H1 (cell line): ENCODE measurements around the gene MGAT4B. TPM values are rescaled to one million over a fixed set of nuclear protein-coding genes. Genes with fewer than 3 reads are reported as not detected.

Experiments used
- CTCF ChIA-PET: fragments of 300-600 bp; sonication (Branson Sonifier 250); formaldehyde crosslinking; loops from one replicate; lab custom pipeline; 2021; ENCODE audit not compliant: partially characterized antibody; lab: Charles Lee
- POLR2A ChIA-PET: fragments of 300-600 bp; sonication (Branson Sonifier 250); formaldehyde crosslinking; loops from one replicate; lab custom pipeline; 2021; ENCODE audit warnings: inconsistent platforms; ENCODE audit not compliant: partially characterized antibody; lab: Charles Lee
- DNase-seq, 2 experiments: peaks; one replicate each; pipeline versions ENCODE4 v3.0.0 to v3.0.0-alpha.2; 2010 to 2022; ENCODE audit warnings: low spot score in 2 of 2, low read depth in 1 of 2, mixed read lengths in 1 of 2
- FAIRE-seq: peaks from 2 replicates; lab custom pipeline; 2011; peaks lifted over from hg19 to GRCh38; lab: Jason Lieb, UNC
- H2AFZ ChIP-seq: 2 replicates; pipeline ENCODE4 v1.8.1; 2012; ENCODE audit warnings: low read length, inconsistent platforms
- H2AK5ac ChIP-seq: 2 replicates; pipeline ENCODE4 v1.6.1; 2013; ENCODE audit warnings: low read depth, low read length
- H2BK120ac ChIP-seq: replicated peaks from 2 replicates; pipeline ENCODE3; 2013; ENCODE audit warnings: low read depth, low read length, inconsistent platforms
- H2BK12ac ChIP-seq: 2 replicates; pipeline ENCODE4 v1.6.1; 2013; ENCODE audit warnings: low read depth, low read length
- H2BK15ac ChIP-seq: 2 replicates; pipeline ENCODE4 v1.6.1; 2013; ENCODE audit warnings: low read length
- H2BK20ac ChIP-seq: 2 replicates; pipeline ENCODE4 v1.6.1; 2013; ENCODE audit warnings: low read length
- H2BK5ac ChIP-seq: 2 replicates; pipeline ENCODE4 v1.6.1; 2013; ENCODE audit warnings: low read depth, low read length
- H3K14ac ChIP-seq: 2 replicates; pipeline ENCODE4 v1.6.1; 2013; ENCODE audit warnings: inconsistent platforms; ENCODE audit not compliant: insufficient read length
- H3K18ac ChIP-seq: 2 replicates; pipeline ENCODE4 v1.6.1; 2013; ENCODE audit warnings: low read length; ENCODE audit errors: extremely low read depth
- H3K23ac ChIP-seq: 2 replicates; pipeline ENCODE4 v1.6.1; 2013; ENCODE audit warnings: inconsistent platforms; ENCODE audit not compliant: insufficient read length
- H3K23me2 ChIP-seq: 2 replicates; pipeline ENCODE4 v1.6.1; 2013; ENCODE audit warnings: low read depth, low read length
- H3K27ac ChIP-seq: 2 replicates; pipeline ENCODE4 v1.6.1; 2011; ENCODE audit warnings: low read depth, low read length, inconsistent platforms
- H3K27me3 ChIP-seq, 4 experiments: replicated peaks in 1 of 4; 1 replicate in 1 of 4; 2 replicates in 3 of 4; pipeline versions ENCODE4 v1.6.1 to v1.8.1; 2011 to 2013; ENCODE audit warnings: low read length in 3 of 4, mild to moderate bottlenecking in 3 of 4, inconsistent platforms in 2 of 4, mixed read lengths in 2 of 4, moderate library complexity in 1 of 4; ENCODE audit not compliant: control insufficient read depth in 3 of 4, insufficient read depth in 3 of 4; ENCODE audit errors: extremely low read depth in 1 of 4
- H3K36me3 ChIP-seq, 4 experiments: 2 replicates each; pipeline versions ENCODE4 v1.6.1 to v1.8.1; 2011 to 2013; ENCODE audit warnings: mild to moderate bottlenecking in 4 of 4, low read length in 3 of 4, moderate library complexity in 2 of 4, control low read depth in 1 of 4, inconsistent platforms in 1 of 4; ENCODE audit not compliant: insufficient read depth in 4 of 4, control insufficient read depth in 2 of 4
- H3K4ac ChIP-seq: replicated peaks from 2 replicates; pipeline ENCODE3; 2013; ENCODE audit warnings: low read length, low read depth, mixed read lengths, inconsistent platforms; ENCODE audit not compliant: insufficient read length
- H3K4me1 ChIP-seq, 4 experiments: replicated peaks in 1 of 4; 1 replicate in 1 of 4; 2 replicates in 3 of 4; pipeline versions ENCODE4 v1.6.1 to v1.8.1; 2011 to 2013; ENCODE audit warnings: low read length in 3 of 4, inconsistent platforms in 2 of 4, mixed read lengths in 1 of 4; ENCODE audit not compliant: insufficient read depth in 4 of 4, control insufficient read depth in 3 of 4
- H3K4me2 ChIP-seq, 2 experiments: 2 replicates each; pipeline versions ENCODE4 v1.6.1 to v1.8.1; 2011 to 2013; ENCODE audit warnings: low read depth in 2 of 2, low read length in 2 of 2, control low read depth in 1 of 2, inconsistent platforms in 1 of 2, mild to moderate bottlenecking in 1 of 2; ENCODE audit not compliant: insufficient read depth in 1 of 2
- H3K4me3 ChIP-seq, 4 experiments: fragments of 200-600, 300-600 bp in 1 of 4; sonication (generic), shearing (Covaris generic), sonication (Bioruptor Twin) in 1 of 4; 2 replicates each; pipeline versions ENCODE4 v1.5.1 to v1.8.1; 2011 to 2016; ENCODE audit warnings: low read length in 4 of 4, low read depth in 3 of 4, control low read depth in 2 of 4, inconsistent platforms in 2 of 4, mild to moderate bottlenecking in 2 of 4, mixed read lengths in 1 of 4, moderate library complexity in 1 of 4; ENCODE audit not compliant: insufficient read depth in 2 of 4; ENCODE audit errors: extremely low read depth in 1 of 4
- H3K56ac ChIP-seq: replicated peaks from 2 replicates; pipeline ENCODE3; 2013; ENCODE audit warnings: low read depth, mild to moderate bottlenecking, mixed read lengths, low read length, inconsistent platforms; ENCODE audit not compliant: insufficient read length
- H3K79me1 ChIP-seq: 2 replicates; pipeline ENCODE4 v1.6.1; 2013; ENCODE audit warnings: low read depth, low read length, control low read depth
- H3K79me2 ChIP-seq, 2 experiments: 2 replicates each; pipeline versions ENCODE4 v1.6.1 to v1.8.1; 2012 to 2013; ENCODE audit warnings: low read length in 2 of 2, mild to moderate bottlenecking in 2 of 2, inconsistent platforms in 1 of 2; ENCODE audit not compliant: insufficient read depth in 2 of 2, control insufficient read depth in 1 of 2
- H3K9ac ChIP-seq, 4 experiments: replicated peaks in 1 of 4; 1 replicate in 1 of 4; 2 replicates in 3 of 4; pipeline versions ENCODE4 v1.6.1 to v1.8.1; 2011 to 2013; ENCODE audit warnings: low read depth in 3 of 4, low read length in 3 of 4, control low read depth in 2 of 4, mild to moderate bottlenecking in 2 of 4, moderate library complexity in 2 of 4, inconsistent platforms in 1 of 4; ENCODE audit errors: extremely low read depth in 1 of 4
- H3K9me3 ChIP-seq, 2 experiments: 2 replicates each; pipeline versions ENCODE4 v1.6.1 to v1.8.1; 2012 to 2013; ENCODE audit warnings: mild to moderate bottlenecking in 2 of 2, moderate library complexity in 2 of 2, control low read depth in 1 of 2, inconsistent platforms in 1 of 2, low read depth in 1 of 2, low read length in 1 of 2, mixed read lengths in 1 of 2; ENCODE audit not compliant: insufficient read depth in 2 of 2
- H4K20me1 ChIP-seq, 2 experiments: replicated peaks in 1 of 2; 2 replicates each; pipeline versions ENCODE3 to v1.8.1; 2011 to 2013; ENCODE audit warnings: inconsistent platforms in 2 of 2, low read length in 2 of 2, mild to moderate bottlenecking in 1 of 2; ENCODE audit not compliant: insufficient read depth in 2 of 2, control insufficient read depth in 1 of 2
- H4K5ac ChIP-seq: 2 replicates; pipeline ENCODE4 v1.6.1; 2013; ENCODE audit warnings: low read length, low read depth, mixed read lengths, inconsistent platforms; ENCODE audit not compliant: insufficient read length
- H4K8ac ChIP-seq: 2 replicates; pipeline ENCODE4 v1.8.0; 2013; ENCODE audit warnings: mild to moderate bottlenecking, moderate library complexity, low read length, inconsistent platforms; ENCODE audit not compliant: insufficient read depth; ENCODE audit errors: extremely low read depth
- H4K91ac ChIP-seq: replicated peaks from 2 replicates; pipeline ENCODE3; 2013; ENCODE audit warnings: low read length, mixed read lengths, inconsistent platforms; ENCODE audit not compliant: insufficient read length
- ATF2 ChIP-seq: IDR thresholded peaks from 2 replicates; pipeline ENCODE4 v1.6.1; 2012; ENCODE audit warnings: low read length, inconsistent platforms
- ATF3 ChIP-seq: IDR thresholded peaks from 2 replicates; pipeline ENCODE4 v1.6.1; 2011; ENCODE audit warnings: low read depth, mild to moderate bottlenecking, low read length; ENCODE audit not compliant: insufficient read depth
- CEBPB ChIP-seq: IDR thresholded peaks from 2 replicates; pipeline ENCODE4 v1.6.1; 2012; ENCODE audit warnings: low read depth, low read length
- CREB1 ChIP-seq: IDR thresholded peaks from 2 replicates; pipeline ENCODE4 v1.6.1; 2012; ENCODE audit warnings: inconsistent platforms
- JUN ChIP-seq: IDR thresholded peaks from 2 replicates; pipeline ENCODE4 v1.6.1; 2011; ENCODE audit warnings: low read depth, mild to moderate bottlenecking, improper control_type of control experiment, low read length
- NANOG ChIP-seq: IDR thresholded peaks from 2 replicates; pipeline ENCODE4 v1.6.1; 2011; ENCODE audit warnings: low read length, low read depth, mild to moderate bottlenecking, inconsistent platforms; ENCODE audit not compliant: insufficient read depth, poor library complexity, severe bottlenecking
- PHF8 ChIP-seq: fragments of 200-600 bp; sonication (generic); conservative IDR thresholded peaks from 2 replicates; pipeline ENCODE4 v1.7.1; 2012; ENCODE audit warnings: low read depth, mild to moderate bottlenecking, inconsistent platforms, low read length, moderate library complexity
- POLR2A ChIP-seq, 2 experiments: IDR thresholded peaks; 1 replicate in 1 of 2; 2 replicates in 1 of 2; pipeline ENCODE4 v1.6.1; 2011; ENCODE audit warnings: low read depth in 2 of 2, low read length in 2 of 2, mild to moderate bottlenecking in 2 of 2; ENCODE audit errors: control extremely low read depth in 1 of 2
- RBBP5 ChIP-seq: IDR thresholded peaks from 2 replicates; pipeline ENCODE4 v1.7.1; 2012; ENCODE audit warnings: low read depth, mild to moderate bottlenecking, inconsistent platforms, low read length, moderate library complexity, borderline replicate concordance
- SIX5 ChIP-seq: IDR thresholded peaks from 2 replicates; pipeline ENCODE4 v1.6.1; 2011; ENCODE audit warnings: mild to moderate bottlenecking, low read depth, low read length
- TBP ChIP-seq: IDR thresholded peaks from 2 replicates; pipeline ENCODE4 v1.6.1; 2011; ENCODE audit warnings: low read depth, low read length, improper control_type of control experiment
- TEAD4 ChIP-seq: IDR thresholded peaks from 2 replicates; pipeline ENCODE4 v1.6.1; 2012; ENCODE audit warnings: low read depth, low read length, inconsistent platforms, mixed read lengths
- WGBS, 2 experiments: shearing (Covaris generic) in 1 of 2; methylation state at CpG; one replicate each; pipeline versions ENCODE4 v1.1.6 to v1.1.7; 2013 to 2015; ENCODE audit warnings: low lambda C conversion rate in 2 of 2, mixed read lengths in 2 of 2, inconsistent platforms in 1 of 2, low coverage in 1 of 2, missing lambda C conversion rate in 1 of 2; ENCODE audit not compliant: insufficient replicate concordance in 2 of 2, insufficient coverage in 1 of 2, insufficient read length in 1 of 2; ENCODE audit errors: extremely low coverage in 1 of 2, missing lambda C conversion rate in 1 of 2; 5-methylcytosine and 5-hydroxymethylcytosine counted together
- polyA plus RNA-seq, 7 experiments: library from polyadenylated mRNA; depleted of rRNA in 3 of 7; stranded (reverse) in 5 of 7; unstranded in 2 of 7; fragments of >200 nt in 5 of 7; fragments of 200-250 nt in 2 of 7; gene quantifications; 1 replicate in 5 of 7; 2 replicates in 1 of 7; 4 replicates in 1 of 7; pipeline versions ENCODE4 v1.2.1 to v1.2.3, GENCODE V29; 2011 to 2013; ENCODE audit warnings: missing spikeins in 2 of 7, mixed read lengths in 2 of 7
- total RNA-seq: library from RNA; stranded (reverse); fragmentation: NEBNext Ultra II Directional; extraction: Animal tissue kit (Norgen Biotek cat#: 25700); gene quantifications from 2 replicates; pipeline ENCODE4 v1.2.1, GENCODE V29; 2021

Gene MGAT4B
- total and polyA plus RNA-seq, 2 of the 8 experiments (the other 6 are each of a cell fraction or from before 2014, with no cell fraction given): 116 to 128 TPM

- peaks cover 0 to 2% of the 10 kb centered on the region in 2 experiments for H4K20me1 ChIP-seq
- H4K91ac ChIP-seq: no peak overlapping the region
- no peak overlapping the region for H2AFZ ChIP-seq
- 90% methylated on average over 7 of the region's 7 CpGs; no CpG with 5 or more reads in 1 of the 2 experiments for WGBS, 2 experiments
- no peak overlapping the region for H3K27ac ChIP-seq
- H3K4me1 ChIP-seq: no peaks in the 10 kb centered on the region
- H4K5ac ChIP-seq: no peak overlapping the region
- H2BK5ac ChIP-seq: no peak overlapping the region
- peaks cover 7 to 17% (median 12%) of the 10 kb centered on the region in 4 experiments; a peak in 5 of 8 replicates for H3K36me3 ChIP-seq
- H2BK20ac ChIP-seq: no peak overlapping the region
- H3K9ac ChIP-seq: no peak overlapping the region
- H3K4me3 ChIP-seq: no peak overlapping the region
- no peak overlapping the region for H4K8ac ChIP-seq
- no peak overlapping the region for H2BK15ac ChIP-seq
- ChIA-PET POLR2A (interaction anchor here (0.7 to 3.4 kb wide), 6 partner anchors 9 to 86 kb away, joined by 3 to 15 read pairs (median 4); no protein-coding TSS in a partner anchor), CTCF (interaction anchor here (0.9 to 6.7 kb wide), 4 partner anchors 13 to 41 kb away, joined by 3 to 53 read pairs (median 21); partner anchors contain the start of gene SQSTM1)
- no peak for FAIRE-seq
- DNase-seq: no peak
- no peak overlapping the region for H3K56ac ChIP-seq
- H2AK5ac ChIP-seq: no peak overlapping the region
- H3K79me1 ChIP-seq: no peaks in the 10 kb centered on the region; the same call in 1 of the 2 replicates
- H3K23ac ChIP-seq: no peak overlapping the region
- no peak overlapping the region for H2BK120ac ChIP-seq
- H3K4me2 ChIP-seq: no peak overlapping the region
- no peaks in the 10 kb centered on the region for H3K27me3 ChIP-seq
- no peak overlapping the region for H3K18ac ChIP-seq
- no peak overlapping the region for H2BK12ac ChIP-seq
- no peak overlapping the region for H3K14ac ChIP-seq
- no peak overlapping the region for H3K4ac ChIP-seq
- no peaks in the 10 kb centered on the region for H3K79me2 ChIP-seq
- H3K9me3 ChIP-seq: no peaks in the 10 kb centered on the region
- no peaks in the 10 kb centered on the region for H3K23me2 ChIP-seq
- TF ChIP-seq TBP: no peak
- TF ChIP-seq JUN: no peak
- TF ChIP-seq POLR2A (IDR thresholded peaks at IDR 0.05; ENCODE audit: control extremely low read depth in 1 of 2, low read depth in 2 of 2, low read length in 2 of 2): no peak
- no peak for TF ChIP-seq SIX5
- no peak for TF ChIP-seq ATF2
- TF ChIP-seq NANOG: no peak
- no peak for TF ChIP-seq RBBP5
- TF ChIP-seq CREB1: no peak
- no peak for TF ChIP-seq ATF3
- no peak for TF ChIP-seq PHF8
- TF ChIP-seq CEBPB: no peak
- no peak for TF ChIP-seq TEAD4
Observed at GRCh38 chr5:179780362-179780761, 26.3 kb downstream of the MGAT4B start.
